Parathyroid adenoma (tissue), 2 donors: ENCODE results near the gene CFAP69.
A peak's percentile ranks its signal among the peaks of the same experiment; 100 is the strongest.

Experiments used
- H2AFZ ChIP-seq: fragments of 300-600 bp; sonication (generic); one replicate; pipeline ENCODE4 v1.7.0; 2017; ENCODE audit warnings: antibody characterized with exemption, mild to moderate bottlenecking
- H3K27ac ChIP-seq: fragments of 300-600 bp; sonication (generic); one replicate; pipeline ENCODE4 v1.7.0; 2017
- H3K27me3 ChIP-seq: fragments of 300-600 bp; sonication (generic); one replicate; pipeline ENCODE4 v1.7.0; 2017; ENCODE audit warnings: low read length; ENCODE audit not compliant: control insufficient read depth, insufficient read depth
- H3K36me3 ChIP-seq: fragments of 300-600 bp; sonication (generic); one replicate; pipeline ENCODE4 v1.7.0; 2017; ENCODE audit warnings: low read length; ENCODE audit not compliant: control insufficient read depth, insufficient read depth
- H3K4me1 ChIP-seq: fragments of 300-600 bp; sonication (generic); one replicate; pipeline ENCODE4 v1.7.0; 2017; ENCODE audit warnings: control low read depth
- H3K4me2 ChIP-seq: fragments of 300-600 bp; sonication (generic); one replicate; pipeline ENCODE4 v1.7.0; 2017; ENCODE audit warnings: low read length
- H3K4me3 ChIP-seq: fragments of 300-600 bp; sonication (generic); one replicate; pipeline ENCODE4 v1.7.0; 2017; ENCODE audit warnings: low read depth, low read length
- H3K79me2 ChIP-seq: fragments of 300-600 bp; sonication (generic); one replicate; pipeline ENCODE4 v1.7.0; 2017; ENCODE audit warnings: control low read depth
- H3K9ac ChIP-seq: fragments of 300-600 bp; sonication (generic); one replicate; pipeline ENCODE4 v1.7.0; 2017; ENCODE audit warnings: mild to moderate bottlenecking
- H3K9me3 ChIP-seq: fragments of 300-600 bp; sonication (generic); one replicate; pipeline ENCODE4 v1.7.0; 2017; ENCODE audit warnings: low read length; ENCODE audit not compliant: control insufficient read depth
- TF ChIP-seq, protein P1 (sequence below): fragments of 300-600 bp; sonication (generic); IDR thresholded peaks from one replicate; pipeline ENCODE4 v1.7.0; 2017; ENCODE audit warnings: antibody characterized with exemption, mild to moderate bottlenecking
- donor health status: primary hyperparathyroidism.

CFAP69 gene

DNA sequence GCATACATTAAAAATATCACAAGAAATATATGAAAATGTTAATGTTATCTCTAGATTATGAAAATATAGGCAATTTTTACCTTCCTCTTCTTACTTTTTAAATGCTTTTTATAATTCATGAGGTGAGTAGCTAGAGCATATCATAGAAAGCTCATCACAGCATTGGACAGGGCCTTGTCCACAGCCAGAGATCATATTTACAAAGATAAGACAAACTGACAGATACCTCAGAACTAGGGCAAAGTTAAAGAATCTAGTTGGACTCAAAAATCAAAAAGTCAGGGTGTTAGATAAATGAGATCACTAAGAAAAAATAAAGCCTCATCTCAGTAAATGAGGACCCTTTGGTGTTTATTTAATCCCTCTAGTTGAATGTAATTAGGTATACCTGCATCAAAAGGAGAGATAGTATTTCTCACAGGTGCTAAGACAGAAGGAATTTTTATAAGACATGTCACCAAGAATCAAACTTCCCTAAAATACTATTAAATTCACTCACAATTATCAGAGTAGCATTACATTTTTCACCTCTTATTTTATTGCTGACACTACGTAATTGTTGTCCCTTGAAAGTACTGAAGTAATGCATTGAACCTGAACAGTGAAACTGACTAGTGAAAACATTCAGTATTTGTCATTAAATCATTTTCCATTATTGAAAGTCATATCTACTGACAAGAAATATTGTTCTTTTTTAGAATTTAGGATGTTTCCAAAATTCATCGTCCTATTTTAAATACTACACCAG lies 25.6 kb downstream of the CFAP69 start:
- no peaks in the 10 kb centered on the region for H3K79me2 ChIP-seq
- no peak overlapping the region for H3K9ac ChIP-seq
- H3K4me2 ChIP-seq: peak overlapping the region; percentile 11
- peaks cover 9% of the 10 kb centered on the region for H3K4me1 ChIP-seq
- H3K27me3 ChIP-seq: no peaks in the 10 kb centered on the region
- no peaks in the 10 kb centered on the region for H3K9me3 ChIP-seq
- TF ChIP-seq, protein P1, sequence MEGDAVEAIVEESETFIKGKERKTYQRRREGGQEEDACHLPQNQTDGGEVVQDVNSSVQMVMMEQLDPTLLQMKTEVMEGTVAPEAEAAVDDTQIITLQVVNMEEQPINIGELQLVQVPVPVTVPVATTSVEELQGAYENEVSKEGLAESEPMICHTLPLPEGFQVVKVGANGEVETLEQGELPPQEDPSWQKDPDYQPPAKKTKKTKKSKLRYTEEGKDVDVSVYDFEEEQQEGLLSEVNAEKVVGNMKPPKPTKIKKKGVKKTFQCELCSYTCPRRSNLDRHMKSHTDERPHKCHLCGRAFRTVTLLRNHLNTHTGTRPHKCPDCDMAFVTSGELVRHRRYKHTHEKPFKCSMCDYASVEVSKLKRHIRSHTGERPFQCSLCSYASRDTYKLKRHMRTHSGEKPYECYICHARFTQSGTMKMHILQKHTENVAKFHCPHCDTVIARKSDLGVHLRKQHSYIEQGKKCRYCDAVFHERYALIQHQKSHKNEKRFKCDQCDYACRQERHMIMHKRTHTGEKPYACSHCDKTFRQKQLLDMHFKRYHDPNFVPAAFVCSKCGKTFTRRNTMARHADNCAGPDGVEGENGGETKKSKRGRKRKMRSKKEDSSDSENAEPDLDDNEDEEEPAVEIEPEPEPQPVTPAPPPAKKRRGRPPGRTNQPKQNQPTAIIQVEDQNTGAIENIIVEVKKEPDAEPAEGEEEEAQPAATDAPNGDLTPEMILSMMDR: no peak
- no peak overlapping the region for H3K4me3 ChIP-seq
- no peak overlapping the region for H3K27ac ChIP-seq
- no peaks in the 10 kb centered on the region for H3K36me3 ChIP-seq
- H2AFZ ChIP-seq: no peak overlapping the region

DNA sequence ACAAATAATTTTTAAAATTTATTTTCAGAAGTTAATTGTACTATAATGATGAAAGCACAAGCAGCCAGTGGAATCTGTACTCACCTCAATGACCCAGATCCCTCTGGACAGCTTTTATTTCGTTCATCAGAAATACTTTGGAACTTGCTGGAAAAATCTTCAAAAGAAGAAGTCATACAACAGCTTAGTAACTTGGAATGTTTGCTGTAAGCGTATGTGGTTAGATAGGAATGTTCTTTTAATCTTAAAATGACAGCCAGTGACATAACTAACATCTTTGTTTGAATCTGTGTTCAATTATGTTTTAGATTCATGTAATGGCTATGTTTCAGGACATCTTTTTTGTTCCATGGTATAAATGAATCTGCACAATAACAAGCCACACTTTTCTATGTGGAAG lies 26.8 kb downstream of the CFAP69 start:
- H3K79me2 ChIP-seq: no peaks in the 10 kb centered on the region
- H3K4me3 ChIP-seq: no peak overlapping the region
- peaks cover 9% of the 10 kb centered on the region for H3K4me1 ChIP-seq
- H3K27me3 ChIP-seq: no peaks in the 10 kb centered on the region
- TF ChIP-seq, protein P1: no peak
- H3K4me2 ChIP-seq: no peak overlapping the region
- H3K36me3 ChIP-seq: no peaks in the 10 kb centered on the region
- no peaks in the 10 kb centered on the region for H3K9me3 ChIP-seq
- no peak overlapping the region for H2AFZ ChIP-seq
- no peak overlapping the region for H3K27ac ChIP-seq
- H3K9ac ChIP-seq: no peak overlapping the region

DNA sequence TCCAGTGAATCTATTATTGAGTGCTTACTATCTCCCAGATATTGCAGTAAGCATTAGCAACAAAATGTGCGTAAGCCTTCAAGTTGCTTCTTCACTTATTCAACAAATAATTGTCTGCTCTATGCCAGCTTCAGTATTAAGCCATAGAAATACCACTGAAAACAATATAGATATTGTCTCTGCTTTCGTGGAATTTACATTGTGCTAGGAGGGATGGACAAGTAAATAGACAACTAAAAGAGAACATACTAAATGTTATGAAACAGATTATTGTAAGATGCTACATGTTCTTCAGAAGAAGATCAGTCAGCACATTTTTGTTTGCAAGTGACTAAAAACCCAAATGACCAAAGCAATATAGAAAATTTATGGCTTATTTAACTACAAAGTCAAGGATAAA lies 27.3 kb downstream of the CFAP69 start:
- Histone ChIP-seq H3K4me3 (no peak overlapping the region), H3K9ac (no peak overlapping the region), H3K9me3 (no peaks in the 10 kb centered on the region), H3K27ac (no peak overlapping the region), H3K36me3 (no peaks in the 10 kb centered on the region), H3K27me3 (no peaks in the 10 kb centered on the region), H3K79me2 (no peaks in the 10 kb centered on the region), H3K4me1 (peaks cover 9% of the 10 kb centered on the region), H2AFZ (no peak overlapping the region), H3K4me2 (no peak overlapping the region)
- TF ChIP-seq, protein P1: no peak

DNA sequence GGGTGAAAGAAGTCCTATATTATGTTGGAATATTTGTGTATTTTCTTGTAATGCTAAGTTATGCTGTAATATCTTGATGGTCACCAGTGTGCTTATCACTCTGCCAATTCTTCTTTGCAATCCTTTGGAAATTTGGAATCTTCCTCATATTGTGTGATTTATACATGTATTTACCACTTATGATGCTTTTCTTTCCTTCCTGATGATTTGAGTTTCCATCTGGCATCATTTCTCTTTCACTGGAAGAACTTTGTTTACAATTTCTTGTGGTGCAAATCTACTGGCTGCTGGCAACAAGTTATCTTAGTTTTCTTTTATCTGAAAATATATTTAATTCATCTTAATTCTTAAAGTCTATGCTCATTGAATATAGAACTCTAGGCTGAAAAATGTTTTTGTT lies 29.2 kb downstream of the CFAP69 start:
- TF ChIP-seq, protein P1: no peak
- Histone ChIP-seq H3K27me3 (no peaks in the 10 kb centered on the region), H3K4me3 (no peak overlapping the region), H3K36me3 (no peaks in the 10 kb centered on the region), H3K79me2 (no peaks in the 10 kb centered on the region), H3K27ac (no peak overlapping the region), H3K9ac (no peak overlapping the region), H2AFZ (no peak overlapping the region), H3K4me2 (no peak overlapping the region), H3K9me3 (no peaks in the 10 kb centered on the region), H3K4me1 (peaks cover 5% of the 10 kb centered on the region)
